Measurements from ENCODE around the gene NECTIN4.

NECTIN4 gene

GRCh38 chr1:161047436-161048420 lies 41.6 kb downstream of the NECTIN4 start:
- Mint-ChIP-seq H3K27ac (peak overlapping the region; percentile 100), H3K4me3 (no peak overlapping the region), H3K36me3 (ENCODE audit: low read depth) (peaks cover 86% of the 10 kb centered on the region), H3K27me3 (no peaks in the 10 kb centered on the region), H3K9me3 (no peaks in the 10 kb centered on the region), H3K4me1 (ENCODE audit: low read depth) (peaks cover 64% of the 10 kb centered on the region)
- intact Hi-C loops (cut with micrococcal nuclease) = loop anchor here (10.0 kb wide), 1 partner anchor 87 kb away; the partner anchor contains the start of gene DEDD

- H3K27ac Mint-ChIP-seq = peak overlapping the region; percentile 100
- intact Hi-C loops (cut with micrococcal nuclease) = loop anchor here (10.0 kb wide), 1 partner anchor 88 kb away; the partner anchor contains the start of gene DEDD
- H3K27me3 Mint-ChIP-seq = no peaks in the 10 kb centered on the region
- H3K9me3 Mint-ChIP-seq = no peaks in the 10 kb centered on the region
- peaks cover 86% of the 10 kb centered on the region for H3K36me3 Mint-ChIP-seq (ENCODE audit: low read depth)
- peaks cover 64% of the 10 kb centered on the region for H3K4me1 Mint-ChIP-seq (ENCODE audit: low read depth)
- H3K4me3 Mint-ChIP-seq = peak overlapping the region; percentile 99
Observed at GRCh38 chr1:161046605-161047228, 42.6 kb downstream of the NECTIN4 start.

- intact Hi-C loops (cut with micrococcal nuclease) = loop anchor here (1.0 to 10.0 kb wide), 4 partner anchors 22 to 89 kb away; partner anchors contain the start of genes DEDD and F11R
- Mint-ChIP-seq H3K27me3 (no peaks in the 10 kb centered on the region), H3K9me3 (no peaks in the 10 kb centered on the region), H3K4me3 (peak within 1 kb of the TSS; percentile 99), H3K27ac (peak within 1 kb of the TSS; percentile 100), H3K36me3 (ENCODE audit: low read depth) (peaks cover 86% of the 10 kb centered on the region), H3K4me1 (ENCODE audit: low read depth) (peaks cover 61% of the 10 kb centered on the region)
Observed at GRCh38 chr1:161045736-161046604, 43.4 kb downstream of the NECTIN4 start, which contains the start of gene USF1. TSS of gene USF1 (minus strand) at chr1:161045977. CDS start at chr1:161043275, 2,702 bp downstream.

GRCh38 chr1:161044908-161045735 lies 44.2 kb downstream of the NECTIN4 start:
- peaks cover 63% of the 10 kb centered on the region for H3K4me1 Mint-ChIP-seq (ENCODE audit: low read depth)
- H3K27ac Mint-ChIP-seq = peak overlapping the region; percentile 100
- no peaks in the 10 kb centered on the region for H3K27me3 Mint-ChIP-seq
- intact Hi-C loops (cut with micrococcal nuclease) = loop anchor here (1.0 to 10.0 kb wide), 4 partner anchors 23 to 90 kb away; partner anchors contain the start of genes DEDD and F11R
- H3K36me3 Mint-ChIP-seq (ENCODE audit: low read depth) = peaks cover 86% of the 10 kb centered on the region
- peak overlapping the region; percentile 99 for H3K4me3 Mint-ChIP-seq
- no peaks in the 10 kb centered on the region for H3K9me3 Mint-ChIP-seq

- peak overlapping the region; percentile 100 for H3K27ac Mint-ChIP-seq
- H3K36me3 Mint-ChIP-seq (ENCODE audit: low read depth) = peaks cover 86% of the 10 kb centered on the region
- H3K4me1 Mint-ChIP-seq (ENCODE audit: low read depth) = peaks cover 64% of the 10 kb centered on the region
- H3K27me3 Mint-ChIP-seq = no peaks in the 10 kb centered on the region
- intact Hi-C loops (cut with micrococcal nuclease) = loop anchor here (2.0 to 10.0 kb wide), 2 partner anchors 48 to 90 kb away; partner anchors contain the start of gene DEDD
- H3K4me3 Mint-ChIP-seq = peak overlapping the region; percentile 99
- H3K9me3 Mint-ChIP-seq = no peaks in the 10 kb centered on the region
Observed at GRCh38 chr1:161044535-161044907, 44.8 kb downstream of the NECTIN4 start.

- peaks cover 53% of the 10 kb centered on the region for H3K4me1 Mint-ChIP-seq (ENCODE audit: low read depth)
- no peaks in the 10 kb centered on the region for H3K27me3 Mint-ChIP-seq
- H3K27ac Mint-ChIP-seq = peak overlapping the region; percentile 87
- intact Hi-C loops (cut with micrococcal nuclease) = no loop called here
- H3K9me3 Mint-ChIP-seq = no peaks in the 10 kb centered on the region
- peak overlapping the region; percentile 62 for H3K4me3 Mint-ChIP-seq
- peaks cover 52% of the 10 kb centered on the region for H3K36me3 Mint-ChIP-seq (ENCODE audit: low read depth)
Observed at GRCh38 chr1:161039546-161039945, 49.8 kb downstream of the NECTIN4 start.

GRCh38 chr1:161039154-161039545 lies 50.2 kb downstream of the NECTIN4 start:
- Mint-ChIP-seq H3K27me3 (no peaks in the 10 kb centered on the region), H3K4me3 (peak overlapping the region; percentile 94), H3K36me3 (ENCODE audit: low read depth) (peaks cover 50% of the 10 kb centered on the region), H3K9me3 (no peaks in the 10 kb centered on the region), H3K4me1 (ENCODE audit: low read depth) (peaks cover 53% of the 10 kb centered on the region), H3K27ac (peak overlapping the region; percentile 87)
- intact Hi-C loops (cut with micrococcal nuclease) = no loop called here

GRCh38 chr1:161038523-161039153 lies 50.7 kb downstream of the NECTIN4 start, which contains the start of gene TSTD1:
TSS of gene TSTD1 (minus strand) at chr1:161038964. CDS start at chr1:161038889, 75 bp downstream.
- Mint-ChIP-seq H3K27ac (peak within 1 kb of the TSS; percentile 87), H3K4me3 (peak within 1 kb of the TSS; percentile 94), H3K4me1 (ENCODE audit: low read depth) (peaks cover 53% of the 10 kb centered on the region), H3K36me3 (ENCODE audit: low read depth) (peaks cover 50% of the 10 kb centered on the region), H3K9me3 (no peaks in the 10 kb centered on the region), H3K27me3 (no peaks in the 10 kb centered on the region)
- intact Hi-C loops (cut with micrococcal nuclease) = no loop called here

- Mint-ChIP-seq H3K9me3 (no peaks in the 10 kb centered on the region), H3K4me3 (peak overlapping the region; percentile 94), H3K36me3 (ENCODE audit: low read depth) (peaks cover 45% of the 10 kb centered on the region), H3K4me1 (ENCODE audit: low read depth) (peaks cover 50% of the 10 kb centered on the region), H3K27ac (peak overlapping the region; percentile 87), H3K27me3 (no peaks in the 10 kb centered on the region)
- intact Hi-C loops (cut with micrococcal nuclease) = no loop called here
Observed at GRCh38 chr1:161037661-161038522, 51.5 kb downstream of the NECTIN4 start.

- no peaks in the 10 kb centered on the region for H3K9me3 Mint-ChIP-seq
- H3K36me3 Mint-ChIP-seq (ENCODE audit: low read depth) = peaks cover 4% of the 10 kb centered on the region
- H3K4me1 Mint-ChIP-seq (ENCODE audit: low read depth) = peaks cover 29% of the 10 kb centered on the region
- no peak overlapping the region for H3K4me3 Mint-ChIP-seq
- H3K27ac Mint-ChIP-seq = no peak overlapping the region
- H3K27me3 Mint-ChIP-seq = no peaks in the 10 kb centered on the region
- intact Hi-C loops (cut with micrococcal nuclease) = no loop called here
Observed at GRCh38 chr1:161033751-161034150, 55.6 kb downstream of the NECTIN4 start.

- intact Hi-C loops (cut with micrococcal nuclease) = no loop called here
- Mint-ChIP-seq H3K4me1 (ENCODE audit: low read depth) (peaks cover 15% of the 10 kb centered on the region), H3K36me3 (ENCODE audit: low read depth) (no peaks in the 10 kb centered on the region), H3K27ac (no peak overlapping the region), H3K9me3 (no peaks in the 10 kb centered on the region), H3K27me3 (no peaks in the 10 kb centered on the region), H3K4me3 (no peak overlapping the region)
Observed at GRCh38 chr1:161032409-161032808, 56.9 kb downstream of the NECTIN4 start.
